GM19468 (cell line): ENCODE data around the gene PCGF3.
"Not testable (repeated sequence)": the region's sequence is repeated elsewhere in the genome, so short reads cannot be mapped to it uniquely, and the experiment has no call there.

Experiments used
- ATAC-seq: cut with Tn5 transposase; IDR thresholded peaks from one replicate; pipeline ENCODE4 v1.9.1; 2021; ENCODE audit warnings: mild to moderate bottlenecking, moderate library complexity, moderate number of reproducible peaks; ENCODE audit not compliant: unreplicated experiment; ENCODE audit errors: extremely low read depth

The PCGF3 gene

GRCh38 chr4:791252-791897, 85.7 kb downstream of the PCGF3 start:
- no peak for ATAC-seq

GRCh38 chr4:791898-792625, 86.4 kb downstream of the PCGF3 start:
- ATAC-seq: no peak

- ATAC-seq: no peak
These were observed 87.0 kb downstream of the PCGF3 start for GRCh38 chr4:792626-793092.

GRCh38 chr4:793093-793861, 87.6 kb downstream of the PCGF3 start:
- ATAC-seq: no peak

- ATAC-seq: no peak
These were observed 88.4 kb downstream of the PCGF3 start for GRCh38 chr4:793941-794621.

- ATAC-seq: no peak
These were observed 89.5 kb downstream of the PCGF3 start for GRCh38 chr4:794900-795725.

GRCh38 chr4:795726-796119, 90.1 kb downstream of the PCGF3 start:
- no peak for ATAC-seq

GRCh38 chr4:796206-796605, 90.6 kb downstream of the PCGF3 start:
- no peak for ATAC-seq

- ATAC-seq: no peak
These were observed 91.4 kb downstream of the PCGF3 start for GRCh38 chr4:797066-797465.

- no peak for ATAC-seq
These were observed 95.9 kb downstream of the PCGF3 start for GRCh38 chr4:801436-802124.

GRCh38 chr4:803884-804283, 98.3 kb downstream of the PCGF3 start:
- no peak for ATAC-seq

GRCh38 chr4:804804-805203, 99.2 kb downstream of the PCGF3 start:
- ATAC-seq: no peak

- ATAC-seq: not testable (repeated sequence)
These were observed 101.3 kb downstream of the PCGF3 start for GRCh38 chr4:806979-807378.

- no peak for ATAC-seq
These were observed 102.2 kb downstream of the PCGF3 start for GRCh38 chr4:807792-808191.

GRCh38 chr4:808860-809570, 103.4 kb downstream of the PCGF3 start:
- no peak for ATAC-seq

- no peak for ATAC-seq
These were observed 108.3 kb downstream of the PCGF3 start for GRCh38 chr4:813900-814299.

GRCh38 chr4:814312-814850, 108.7 kb downstream of the PCGF3 start:
- ATAC-seq: no peak

GRCh38 chr4:815464-816146, 110.0 kb downstream of the PCGF3 start:
- ATAC-seq: no peak
